Measurements from ENCODE around the gene TMEM80. TPM values are rescaled to one million over a fixed set of nuclear protein-coding genes. Genes with fewer than 3 reads are reported as not detected.

Gene TMEM80
- total and polyA plus RNA-seq, 9 of the 15 experiments (the other 6 are each of a cell fraction or from before 2014, with no cell fraction given): 5.1 to 30.1 (median 12.4) TPM

DNA sequence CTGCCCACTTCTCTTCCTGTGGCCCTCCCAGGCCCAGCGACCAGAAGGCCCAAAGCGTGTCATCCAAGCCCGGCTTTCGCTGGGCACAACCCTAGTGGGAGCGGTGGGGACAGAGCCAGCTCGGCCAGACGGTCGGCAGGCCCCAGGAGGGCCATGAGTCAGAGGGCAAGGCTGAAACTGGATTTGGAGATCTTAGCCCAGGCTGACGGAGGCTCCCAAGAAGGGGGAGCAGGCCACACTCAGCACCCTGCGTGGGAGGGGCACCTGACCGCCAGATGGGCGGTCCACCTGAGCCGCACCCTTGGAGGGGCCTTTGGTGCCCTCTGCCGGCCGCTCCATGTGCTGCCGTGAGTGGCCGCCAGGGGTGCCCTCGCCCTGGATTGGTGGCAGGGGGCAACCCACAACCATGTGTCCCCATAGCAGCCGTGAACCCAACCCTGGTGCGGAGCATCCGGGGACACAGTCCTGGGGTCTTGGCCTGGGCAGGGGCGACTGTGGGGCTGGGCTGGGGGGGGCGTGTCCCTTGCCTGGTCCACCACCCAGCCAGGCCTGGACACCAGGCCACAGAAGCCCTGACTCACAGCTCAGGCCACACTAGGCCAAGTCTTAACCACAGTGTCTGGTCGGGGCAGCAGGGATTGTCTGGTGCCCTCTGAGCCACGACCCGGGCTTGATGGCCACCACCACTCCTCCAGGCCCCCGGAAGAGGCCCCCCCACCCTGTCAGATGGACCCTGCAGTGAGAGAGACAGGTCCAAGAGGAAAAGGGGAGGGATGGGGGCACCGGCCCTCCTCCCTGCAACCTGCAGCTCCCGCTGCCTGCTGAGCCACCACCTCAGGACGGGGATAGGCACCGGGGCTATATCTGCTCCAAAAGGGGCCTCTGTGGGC is 32.5 kb downstream of the TMEM80 start (continued):
- TF ChIP-seq, protein P1, sequence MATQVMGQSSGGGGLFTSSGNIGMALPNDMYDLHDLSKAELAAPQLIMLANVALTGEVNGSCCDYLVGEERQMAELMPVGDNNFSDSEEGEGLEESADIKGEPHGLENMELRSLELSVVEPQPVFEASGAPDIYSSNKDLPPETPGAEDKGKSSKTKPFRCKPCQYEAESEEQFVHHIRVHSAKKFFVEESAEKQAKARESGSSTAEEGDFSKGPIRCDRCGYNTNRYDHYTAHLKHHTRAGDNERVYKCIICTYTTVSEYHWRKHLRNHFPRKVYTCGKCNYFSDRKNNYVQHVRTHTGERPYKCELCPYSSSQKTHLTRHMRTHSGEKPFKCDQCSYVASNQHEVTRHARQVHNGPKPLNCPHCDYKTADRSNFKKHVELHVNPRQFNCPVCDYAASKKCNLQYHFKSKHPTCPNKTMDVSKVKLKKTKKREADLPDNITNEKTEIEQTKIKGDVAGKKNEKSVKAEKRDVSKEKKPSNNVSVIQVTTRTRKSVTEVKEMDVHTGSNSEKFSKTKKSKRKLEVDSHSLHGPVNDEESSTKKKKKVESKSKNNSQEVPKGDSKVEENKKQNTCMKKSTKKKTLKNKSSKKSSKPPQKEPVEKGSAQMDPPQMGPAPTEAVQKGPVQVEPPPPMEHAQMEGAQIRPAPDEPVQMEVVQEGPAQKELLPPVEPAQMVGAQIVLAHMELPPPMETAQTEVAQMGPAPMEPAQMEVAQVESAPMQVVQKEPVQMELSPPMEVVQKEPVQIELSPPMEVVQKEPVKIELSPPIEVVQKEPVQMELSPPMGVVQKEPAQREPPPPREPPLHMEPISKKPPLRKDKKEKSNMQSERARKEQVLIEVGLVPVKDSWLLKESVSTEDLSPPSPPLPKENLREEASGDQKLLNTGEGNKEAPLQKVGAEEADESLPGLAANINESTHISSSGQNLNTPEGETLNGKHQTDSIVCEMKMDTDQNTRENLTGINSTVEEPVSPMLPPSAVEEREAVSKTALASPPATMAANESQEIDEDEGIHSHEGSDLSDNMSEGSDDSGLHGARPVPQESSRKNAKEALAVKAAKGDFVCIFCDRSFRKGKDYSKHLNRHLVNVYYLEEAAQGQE (IDR thresholded peaks at IDR 0.05; ENCODE audit: borderline replicate concordance): peak; percentile 91
- TF ChIP-seq, protein P1 (CRISPR knock-in tag; IDR thresholded peaks at IDR 0.05; ENCODE audit: low read depth): peak; percentile 79; the same call in 1 of the 2 replicates
- TF ChIP-seq HNRNPL (IDR thresholded peaks at IDR 0.05; ENCODE audit: low read depth, low read length): peak; percentile 99
- TF ChIP-seq ARID1B (IDR thresholded peaks at IDR 0.05): peak; percentile 73
- TF ChIP-seq, protein P2, sequence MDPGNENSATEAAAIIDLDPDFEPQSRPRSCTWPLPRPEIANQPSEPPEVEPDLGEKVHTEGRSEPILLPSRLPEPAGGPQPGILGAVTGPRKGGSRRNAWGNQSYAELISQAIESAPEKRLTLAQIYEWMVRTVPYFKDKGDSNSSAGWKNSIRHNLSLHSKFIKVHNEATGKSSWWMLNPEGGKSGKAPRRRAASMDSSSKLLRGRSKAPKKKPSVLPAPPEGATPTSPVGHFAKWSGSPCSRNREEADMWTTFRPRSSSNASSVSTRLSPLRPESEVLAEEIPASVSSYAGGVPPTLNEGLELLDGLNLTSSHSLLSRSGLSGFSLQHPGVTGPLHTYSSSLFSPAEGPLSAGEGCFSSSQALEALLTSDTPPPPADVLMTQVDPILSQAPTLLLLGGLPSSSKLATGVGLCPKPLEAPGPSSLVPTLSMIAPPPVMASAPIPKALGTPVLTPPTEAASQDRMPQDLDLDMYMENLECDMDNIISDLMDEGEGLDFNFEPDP (CRISPR knock-in tag; IDR thresholded peaks at IDR 0.05): 0 out of 2 replicates have a peak, but pooled peaks have one; percentile 31
- TF ChIP-seq, protein P3, sequence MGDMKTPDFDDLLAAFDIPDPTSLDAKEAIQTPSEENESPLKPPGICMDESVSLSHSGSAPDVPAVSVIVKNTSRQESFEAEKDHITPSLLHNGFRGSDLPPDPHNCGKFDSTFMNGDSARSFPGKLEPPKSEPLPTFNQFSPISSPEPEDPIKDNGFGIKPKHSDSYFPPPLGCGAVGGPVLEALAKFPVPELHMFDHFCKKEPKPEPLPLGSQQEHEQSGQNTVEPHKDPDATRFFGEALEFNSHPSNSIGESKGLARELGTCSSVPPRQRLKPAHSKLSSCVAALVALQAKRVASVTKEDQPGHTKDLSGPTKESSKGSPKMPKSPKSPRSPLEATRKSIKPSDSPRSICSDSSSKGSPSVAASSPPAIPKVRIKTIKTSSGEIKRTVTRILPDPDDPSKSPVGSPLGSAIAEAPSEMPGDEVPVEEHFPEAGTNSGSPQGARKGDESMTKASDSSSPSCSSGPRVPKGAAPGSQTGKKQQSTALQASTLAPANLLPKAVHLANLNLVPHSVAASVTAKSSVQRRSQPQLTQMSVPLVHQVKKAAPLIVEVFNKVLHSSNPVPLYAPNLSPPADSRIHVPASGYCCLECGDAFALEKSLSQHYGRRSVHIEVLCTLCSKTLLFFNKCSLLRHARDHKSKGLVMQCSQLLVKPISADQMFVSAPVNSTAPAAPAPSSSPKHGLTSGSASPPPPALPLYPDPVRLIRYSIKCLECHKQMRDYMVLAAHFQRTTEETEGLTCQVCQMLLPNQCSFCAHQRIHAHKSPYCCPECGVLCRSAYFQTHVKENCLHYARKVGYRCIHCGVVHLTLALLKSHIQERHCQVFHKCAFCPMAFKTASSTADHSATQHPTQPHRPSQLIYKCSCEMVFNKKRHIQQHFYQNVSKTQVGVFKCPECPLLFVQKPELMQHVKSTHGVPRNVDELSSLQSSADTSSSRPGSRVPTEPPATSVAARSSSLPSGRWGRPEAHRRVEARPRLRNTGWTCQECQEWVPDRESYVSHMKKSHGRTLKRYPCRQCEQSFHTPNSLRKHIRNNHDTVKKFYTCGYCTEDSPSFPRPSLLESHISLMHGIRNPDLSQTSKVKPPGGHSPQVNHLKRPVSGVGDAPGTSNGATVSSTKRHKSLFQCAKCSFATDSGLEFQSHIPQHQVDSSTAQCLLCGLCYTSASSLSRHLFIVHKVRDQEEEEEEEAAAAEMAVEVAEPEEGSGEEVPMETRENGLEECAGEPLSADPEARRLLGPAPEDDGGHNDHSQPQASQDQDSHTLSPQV (IDR thresholded peaks at IDR 0.05): peak; percentile 81
- TF ChIP-seq ZNF24 (IDR thresholded peaks at IDR 0.05): no peak; the same call in 1 of the 2 replicates
- peak; percentile 44 for TF ChIP-seq POLR2G (IDR thresholded peaks at IDR 0.05; ENCODE audit: low read depth, low read length)
- TF ChIP-seq, protein P4, sequence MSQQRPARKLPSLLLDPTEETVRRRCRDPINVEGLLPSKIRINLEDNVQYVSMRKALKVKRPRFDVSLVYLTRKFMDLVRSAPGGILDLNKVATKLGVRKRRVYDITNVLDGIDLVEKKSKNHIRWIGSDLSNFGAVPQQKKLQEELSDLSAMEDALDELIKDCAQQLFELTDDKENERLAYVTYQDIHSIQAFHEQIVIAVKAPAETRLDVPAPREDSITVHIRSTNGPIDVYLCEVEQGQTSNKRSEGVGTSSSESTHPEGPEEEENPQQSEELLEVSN (IDR thresholded peaks at IDR 0.05; ENCODE audit: borderline replicate concordance in 1 of 2, extremely low read depth in 1 of 2, insufficient read depth in 1 of 2, insufficient read length in 1 of 2, low read depth in 1 of 2, low read length in 1 of 2, poor library complexity in 1 of 2, severe bottlenecking in 1 of 2): peak in 1 of 2 experiments; percentile 38
